Gastroesophageal sphincter (tissue), 4 donors: ENCODE results near the gene TM6SF1. TPM values are rescaled to one million over a fixed set of nuclear protein-coding genes. Genes with fewer than 3 reads are reported as not detected.

Experiments used
- ATAC-seq: fragments of 150-250 bp; one replicate; pipeline ENCODE4 v1.9.1; 2016; ENCODE audit warnings: mild to moderate bottlenecking, moderate library complexity
- H3K27ac ChIP-seq, 4 donors: fragments of 200-600 bp; sonication (generic) in 3 of 4; 1 replicate in 3 of 4; 2 replicates in 1 of 4; pipeline ENCODE4 v1.5.1; 2016 to 2019
- H3K27me3 ChIP-seq: fragments of 200-600 bp; sonication (generic); one replicate; pipeline ENCODE4 v1.5.1; 2019
- H3K36me3 ChIP-seq, 2 donors: fragments of 200-600 bp; sonication (generic); one replicate each; pipeline ENCODE4 v1.5.1; 2019; ENCODE audit warnings: control low read depth in 1 of 2
- H3K4me1 ChIP-seq, 3 donors: fragments of 200-600 bp; sonication (generic); 1 replicate in 2 of 3; 2 replicates in 1 of 3; pipeline ENCODE4 v1.5.1; 2016 to 2019; ENCODE audit warnings: control low read depth in 2 of 3
- H3K4me3 ChIP-seq, 2 donors: fragments of 200-600 bp; sonication (generic); one replicate each; pipeline ENCODE4 v1.5.1; 2019; ENCODE audit warnings: mild to moderate bottlenecking in 1 of 2, moderate library complexity in 1 of 2
- H3K9me3 ChIP-seq, 3 donors: fragments of 200-600 bp; sonication (generic); one replicate each; pipeline ENCODE4 v1.5.1; 2017 to 2019; ENCODE audit warnings: control low read depth in 2 of 3
- CTCF ChIP-seq, 4 experiments: fragments of 200-600 bp in 2 of 4; fragments of 450-650 bp in 2 of 4; sonication (generic) in 1 of 4; IDR thresholded peaks; one replicate each; pipeline ENCODE4 v1.5.1; 2017 to 2019; ENCODE audit warnings: antibody characterized with exemption in 4 of 4, mild to moderate bottlenecking in 2 of 4, moderate library complexity in 2 of 4
- EP300 ChIP-seq: sonication (generic); formaldehyde crosslinking; IDR thresholded peaks from one replicate; pipeline ENCODE4 v1.6.1; 2017; ENCODE audit warnings: antibody characterized with exemption, mild to moderate bottlenecking
- POLR2A ChIP-seq, 2 donors: fragments of 450-650 bp; IDR thresholded peaks; one replicate each; pipeline ENCODE4 v1.6.1; 2017; ENCODE audit warnings: antibody characterized with exemption in 2 of 2, mild to moderate bottlenecking in 2 of 2, moderate library complexity in 1 of 2
- POLR2AphosphoS5 ChIP-seq: sonication (generic); formaldehyde crosslinking; IDR thresholded peaks from one replicate; pipeline ENCODE4 v1.6.1; 2017; ENCODE audit warnings: antibody characterized with exemption
- WGBS, 2 donors: methylation state at CpG; one replicate each; pipeline ENCODE4 v1.1.5; 2018; ENCODE audit warnings: low coverage in 1 of 2; 5-methylcytosine and 5-hydroxymethylcytosine counted together
- total RNA-seq, 4 donors: library from RNA; depleted of rRNA; stranded (reverse); fragments of >200 nt; gene quantifications; one replicate each; pipeline ENCODE4 v1.1.0, GENCODE V29; 2016

Gene TM6SF1
- total RNA-seq = 1 to 10 TPM; 2.3 to 8.1 (median 5.2) TPM

GRCh38 chr15:83106994-83107840, at the start of gene TM6SF1:
Gene TM6SF1 (plus strand): TSS chr15:83107645. CDS start chr15:83107681, 36 bp downstream.
- TF ChIP-seq EP300 (no peak), CTCF (IDR thresholded peaks at IDR 0.05) (peak in 1 of 4 experiments; percentile 10), POLR2A (IDR thresholded peaks at IDR 0.05) (peak in 1 of 2 donors; percentile 18), POLR2AphosphoS5 (no peak)
- Histone ChIP-seq H3K9me3 (no peaks in the 10 kb centered on the region), H3K4me1 (peaks cover 0 to 21% (median 5%) of the 10 kb centered on the region in 3 donors), H3K36me3 (no peaks in the 10 kb centered on the region), H3K27ac (peak within 1 kb of the TSS in 3 of 4 donors; percentile 57 to 77 (median 58)), H3K4me3 (peak within 1 kb of the TSS; percentile 24 to 62), H3K27me3 (peaks cover 80% of the 10 kb centered on the region)
- no peak for ATAC-seq
- WGBS, 2 donors = 1% methylated on average over 9 to 10 of the region's 97 CpGs

- no peaks in the 10 kb centered on the region for H3K9me3 ChIP-seq
- peaks cover 17 to 66% (median 20%) of the 10 kb centered on the region in 3 donors for H3K4me1 ChIP-seq
- peaks cover 6 to 26% of the 10 kb centered on the region in 2 donors for H3K36me3 ChIP-seq
- no peaks in the 10 kb centered on the region for H3K27me3 ChIP-seq
- WGBS, 2 donors = 21 to 29% methylated on average over 7 of the region's 7 CpGs
- H3K4me3 ChIP-seq = no peak overlapping the region
- TF ChIP-seq EP300 (no peak), POLR2AphosphoS5 (no peak), POLR2A (IDR thresholded peaks at IDR 0.05) (no peak), CTCF (IDR thresholded peaks at IDR 0.05) (no peak)
- ATAC-seq = no peak
- H3K27ac ChIP-seq = no peak overlapping the region
Observed at GRCh38 chr15:83057696-83058376, 49.6 kb upstream of the TM6SF1 start.

GRCh38 chr15:83061680-83062079, 45.8 kb upstream of the TM6SF1 start:
- no peak overlapping the region for H3K4me3 ChIP-seq
- no peaks in the 10 kb centered on the region for H3K27me3 ChIP-seq
- no peaks in the 10 kb centered on the region for H3K36me3 ChIP-seq
- no peaks in the 10 kb centered on the region for H3K9me3 ChIP-seq
- TF ChIP-seq POLR2A (IDR thresholded peaks at IDR 0.05) (no peak), CTCF (IDR thresholded peaks at IDR 0.05) (no peak), POLR2AphosphoS5 (no peak), EP300 (no peak)
- peaks cover 15 to 84% (median 37%) of the 10 kb centered on the region in 3 donors for H3K4me1 ChIP-seq
- H3K27ac ChIP-seq = no peak overlapping the region
- WGBS, 2 donors = 11 to 12% methylated on average over 1 to 2 of the region's 2 CpGs
- ATAC-seq = no peak

GRCh38 chr15:83062768-83063180, 44.7 kb upstream of the TM6SF1 start:
- H3K27me3 ChIP-seq = no peaks in the 10 kb centered on the region
- no peak overlapping the region for H3K27ac ChIP-seq
- 48 to 49% methylated on average over 3 of the region's 3 CpGs for WGBS, 2 donors
- ATAC-seq = no peak
- H3K36me3 ChIP-seq = no peaks in the 10 kb centered on the region
- H3K4me1 ChIP-seq = peaks cover 13 to 77% (median 31%) of the 10 kb centered on the region in 3 donors
- no peak for TF ChIP-seq EP300
- TF ChIP-seq POLR2AphosphoS5 = no peak
- no peak for TF ChIP-seq CTCF (IDR thresholded peaks at IDR 0.05)
- no peak for TF ChIP-seq POLR2A (IDR thresholded peaks at IDR 0.05)
- H3K4me3 ChIP-seq = no peak overlapping the region
- no peaks in the 10 kb centered on the region for H3K9me3 ChIP-seq
